ENCODE results near the gene CLC.

GRCh38 chr19:39737891-39738290 is at the start of gene CLC:
- TF ChIP-seq CTCF (IDR thresholded peaks at IDR 0.05; ENCODE audit: poor library complexity) (no peak), EZH2phosphoT487 (IDR thresholded peaks at IDR 0.05; ENCODE audit: low read depth, severe bottlenecking, unreplicated experiment) (no peak), EZH2 (IDR thresholded peaks at IDR 0.05; ENCODE audit: borderline replicate concordance) (no peak)

Measured in hepatocyte (in vitro differentiated cells).